ENCODE measurements around the gene PPP1R7.

The PPP1R7 gene

DNA sequence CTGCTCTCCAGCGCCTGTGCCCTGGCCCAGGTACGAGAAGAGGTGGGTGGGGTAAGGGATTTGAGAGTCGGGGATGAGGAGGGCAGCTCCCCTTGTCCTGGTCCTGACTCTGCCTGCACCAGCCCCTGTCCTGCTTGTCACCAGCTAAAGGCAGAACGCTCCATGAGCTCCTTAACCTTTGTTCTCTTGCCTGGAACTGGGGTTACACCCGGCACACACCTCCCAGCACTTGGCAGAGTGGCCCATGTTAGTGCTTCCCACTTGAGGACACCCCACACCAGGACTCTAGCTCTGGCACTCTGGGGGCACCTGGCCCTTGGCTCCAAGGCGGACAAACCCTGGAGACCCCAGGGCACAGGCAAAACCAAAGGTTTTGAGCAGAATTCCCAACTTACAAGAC, 57.4 kb downstream of the PPP1R7 start:
- no peak for DNase-seq (ENCODE audit: low read depth in 4 of 4, low spot score in 1 of 4)

DNA sequence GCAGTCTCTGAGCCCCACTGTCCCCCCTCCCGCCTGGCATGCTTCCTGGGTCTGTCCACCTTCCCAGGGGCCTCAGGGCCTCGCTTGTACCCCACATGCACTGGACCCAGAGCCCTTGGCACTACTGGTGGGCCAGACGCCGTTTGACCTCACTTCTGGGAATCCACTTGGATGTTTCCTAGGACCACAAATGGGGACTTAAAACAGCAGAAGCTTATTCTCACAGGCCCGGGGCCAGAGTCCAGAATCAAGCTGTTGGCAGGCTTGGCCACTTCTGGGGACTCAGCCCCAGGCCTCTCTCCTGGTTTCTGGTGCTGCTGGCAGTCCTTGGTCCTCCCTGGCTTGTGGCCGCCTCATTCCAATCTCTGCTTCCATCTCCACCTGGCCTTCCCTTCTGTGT, 57.8 kb downstream of the PPP1R7 start:
- no peak for DNase-seq (ENCODE audit: low read depth in 4 of 4, low spot score in 1 of 4)

DNA sequence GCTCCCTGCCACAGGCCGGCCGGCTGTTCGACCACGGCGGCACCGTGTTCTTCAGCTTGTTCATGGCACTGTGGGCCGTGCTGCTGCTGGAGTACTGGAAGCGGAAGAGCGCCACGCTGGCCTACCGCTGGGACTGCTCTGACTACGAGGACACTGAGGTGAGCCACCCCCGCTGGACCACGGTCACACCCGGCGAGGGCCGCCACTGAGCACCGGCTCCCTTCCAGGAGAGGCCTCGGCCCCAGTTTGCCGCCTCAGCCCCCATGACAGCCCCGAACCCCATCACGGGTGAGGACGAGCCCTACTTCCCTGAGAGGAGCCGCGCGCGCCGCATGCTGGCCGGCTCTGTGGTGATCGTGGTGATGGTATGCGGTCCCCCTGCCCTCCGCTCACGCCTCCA, 59.0 kb downstream of the PPP1R7 start:
- DNase-seq (ENCODE audit: low read depth in 4 of 4, low spot score in 1 of 4), result no peak

DNA sequence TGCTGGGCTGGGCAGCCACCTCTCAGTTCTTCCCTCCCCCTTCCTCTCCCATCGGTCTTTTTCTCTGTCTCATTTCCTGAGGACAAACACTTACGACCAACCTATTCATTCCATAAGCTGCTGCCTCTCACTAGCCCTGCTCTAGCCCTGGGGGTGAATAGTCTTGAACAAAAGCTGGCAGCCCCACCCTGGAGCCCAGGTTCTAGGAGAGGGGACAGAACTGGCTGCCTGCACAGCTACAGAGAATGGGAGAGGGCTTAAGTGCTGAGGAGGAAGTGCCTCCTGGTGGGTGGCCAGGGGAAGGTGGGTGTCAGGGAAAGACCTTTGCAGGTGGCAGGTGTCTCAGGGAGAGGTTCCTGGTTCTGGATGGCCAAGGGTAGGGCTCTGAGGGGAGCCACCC, 61.0 kb downstream of the PPP1R7 start:
- no peak for DNase-seq (ENCODE audit: low read depth in 4 of 4, low spot score in 1 of 4)

DNA sequence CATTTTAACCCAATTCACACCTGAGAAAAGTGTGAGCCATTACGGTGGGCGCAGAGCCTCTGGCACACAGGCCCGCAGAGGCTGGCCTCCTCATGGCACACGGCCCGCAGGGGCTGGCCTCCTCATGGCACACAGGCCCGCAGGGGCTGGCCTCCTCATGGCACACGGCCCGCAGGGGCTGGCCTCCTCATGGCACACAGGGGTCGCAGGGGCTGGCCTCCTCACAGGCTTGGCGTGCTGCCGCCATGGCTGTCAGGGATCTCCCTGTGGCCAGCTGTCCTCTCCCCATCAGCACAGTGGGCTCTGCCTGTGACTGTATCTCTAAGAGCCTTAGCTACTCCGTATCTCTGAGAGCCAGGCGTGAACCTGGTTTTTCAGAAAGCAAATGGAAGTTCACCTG, 62.8 kb downstream of the PPP1R7 start:
- no peak for DNase-seq (ENCODE audit: low read depth in 4 of 4, low spot score in 1 of 4)

DNA sequence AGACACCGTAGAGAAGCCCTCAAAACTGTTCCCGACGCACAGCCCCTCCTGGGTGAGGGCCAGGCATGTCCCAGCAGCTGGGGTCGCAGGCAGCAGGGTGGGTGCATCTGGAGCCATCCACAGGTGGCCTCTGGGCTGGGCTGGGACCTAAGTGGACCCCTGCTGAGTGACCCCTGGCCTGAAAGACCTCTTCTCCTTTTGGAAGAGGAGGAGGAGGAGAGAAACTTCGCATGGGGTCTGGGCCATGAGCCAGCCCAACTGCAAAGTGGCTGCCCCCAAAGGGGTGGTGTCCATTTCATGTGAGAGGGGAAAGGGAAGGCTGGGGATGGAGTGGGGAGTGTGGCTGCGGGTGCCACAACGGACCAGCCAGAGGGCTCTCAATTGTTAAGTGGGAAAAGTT, 63.3 kb downstream of the PPP1R7 start:
- DNase-seq (ENCODE audit: low read depth in 4 of 4, low spot score in 1 of 4), result no peak

DNA sequence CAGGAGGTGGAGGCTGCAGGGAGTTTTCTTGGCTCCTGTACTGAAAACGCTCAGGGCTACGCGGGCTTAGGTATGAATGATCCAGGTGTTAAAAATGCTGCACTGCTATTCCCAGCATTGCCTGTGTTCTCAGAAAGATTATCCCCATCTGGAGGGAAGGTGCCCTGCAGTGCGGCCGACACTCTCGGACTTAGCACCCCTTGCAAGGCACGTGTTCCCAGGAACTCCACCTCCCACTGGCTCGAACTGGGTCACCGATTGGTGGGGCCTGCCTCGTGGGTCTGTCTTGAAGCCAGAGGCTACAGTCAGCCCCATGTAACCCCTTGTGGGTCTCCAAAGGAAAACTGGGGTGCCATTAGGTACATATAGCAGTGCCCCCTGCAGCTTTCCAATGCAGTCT, 63.9 kb downstream of the PPP1R7 start:
- DNase-seq (ENCODE audit: low read depth in 4 of 4, low spot score in 1 of 4), result no peak

DNA sequence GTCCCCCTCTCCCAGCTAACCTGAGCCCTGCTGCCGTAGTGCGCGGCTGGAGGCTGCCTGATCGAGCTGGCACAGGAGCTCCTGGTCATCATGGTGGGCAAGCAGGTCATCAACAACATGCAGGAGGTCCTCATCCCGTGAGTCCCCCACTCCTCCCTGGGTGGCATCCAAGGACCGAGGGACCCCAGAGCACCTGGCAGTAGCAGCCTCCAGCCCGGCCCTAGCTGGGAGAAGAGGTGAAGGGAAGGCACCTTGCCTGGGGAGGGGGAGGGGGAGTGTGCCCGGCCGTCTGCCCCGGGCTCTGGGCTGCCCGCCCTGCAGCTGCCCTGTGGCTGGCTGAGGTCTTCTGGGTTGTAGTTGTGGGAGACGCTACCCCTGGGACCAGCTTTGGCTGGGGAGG, 64.5 kb downstream of the PPP1R7 start:
- DNase-seq (ENCODE audit: low read depth in 4 of 4, low spot score in 1 of 4), result no peak

DNA sequence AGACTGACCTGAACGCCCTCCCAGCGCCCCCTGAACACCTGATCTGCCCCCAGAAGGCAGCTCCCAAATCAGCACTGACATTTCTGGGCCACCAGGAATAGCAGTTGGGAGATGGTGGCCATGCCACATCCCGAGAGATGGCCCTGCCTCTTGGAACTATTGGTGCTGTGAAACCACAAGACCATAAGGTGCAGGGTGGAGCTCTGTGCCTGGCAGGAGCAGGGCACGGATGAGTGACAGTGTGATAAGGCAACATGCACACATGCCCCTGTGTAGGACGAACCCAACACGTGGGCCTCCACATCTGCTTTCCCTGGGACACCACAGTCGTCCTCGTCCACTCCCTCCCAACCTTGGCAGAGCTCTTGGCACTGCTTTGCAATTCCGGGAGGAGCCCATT, 65.2 kb downstream of the PPP1R7 start:
- DNase-seq (ENCODE audit: low read depth in 4 of 4, low spot score in 1 of 4), result no peak

DNA sequence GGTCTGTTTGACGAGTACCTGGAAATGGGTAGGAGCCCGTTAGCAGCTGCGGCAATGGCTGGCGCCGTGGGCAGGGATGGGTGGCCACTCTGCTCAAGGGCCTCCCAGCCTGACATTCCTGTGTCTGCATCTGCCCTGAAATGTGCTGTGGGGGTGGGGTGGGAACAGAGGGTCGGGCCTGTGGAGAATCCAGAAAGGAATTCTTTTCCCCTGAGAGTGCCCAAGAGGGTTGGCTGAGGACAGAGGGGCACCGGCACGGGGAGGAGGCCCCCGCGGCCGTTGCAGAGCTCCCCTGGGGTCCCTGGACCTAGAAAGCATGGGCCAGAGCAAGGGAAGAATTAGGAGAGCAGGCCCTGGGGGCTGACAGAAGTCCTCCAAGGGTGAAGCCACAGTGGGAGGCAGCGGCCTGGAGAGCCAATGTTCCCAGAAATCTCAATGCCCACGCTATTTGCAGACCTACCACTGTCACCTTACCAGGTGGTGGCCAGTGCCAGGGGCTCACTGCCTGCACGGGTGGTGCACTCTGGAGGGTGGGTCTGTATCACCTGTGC, 66.0 kb downstream of the PPP1R7 start:
- DNase-seq (ENCODE audit: low read depth in 4 of 4, low spot score in 1 of 4), result no peak

DNA sequence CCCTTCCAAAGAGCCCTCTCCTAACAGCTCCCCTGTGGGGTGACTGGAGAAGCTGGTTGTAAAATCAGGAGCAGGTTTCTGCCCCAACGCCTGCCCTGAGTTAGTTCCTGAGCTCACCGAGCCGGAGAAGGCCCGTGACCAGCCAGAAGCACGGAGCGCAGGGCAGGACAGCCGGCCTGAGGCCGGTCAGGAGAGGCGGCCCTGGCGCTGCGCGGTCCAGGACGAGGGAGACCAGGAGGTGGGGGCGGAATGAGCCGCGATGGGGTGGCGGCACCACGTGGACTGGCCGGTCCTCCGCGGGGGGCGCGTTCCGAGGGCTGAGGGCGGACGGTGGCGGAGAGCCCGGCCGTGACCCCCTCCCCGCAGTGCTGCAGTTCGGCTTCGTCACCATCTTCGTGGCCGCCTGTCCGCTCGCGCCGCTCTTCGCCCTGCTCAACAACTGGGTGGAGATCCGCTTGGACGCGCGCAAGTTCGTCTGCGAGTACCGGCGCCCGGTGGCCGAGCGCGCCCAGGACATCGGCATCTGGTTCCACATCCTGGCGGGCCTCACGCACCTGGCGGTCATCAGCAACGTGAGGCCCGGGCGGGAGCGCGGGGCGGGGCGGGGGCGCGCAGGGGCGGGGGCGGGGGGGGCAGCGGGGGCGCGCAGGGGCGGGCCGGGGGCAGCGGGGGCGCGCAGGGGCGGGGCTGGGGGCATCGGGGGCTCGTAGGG, 67.2 kb downstream of the PPP1R7 start:
- peak in 1 of 4 experiments; percentile 13 for DNase-seq (ENCODE audit: low read depth in 4 of 4, low spot score in 1 of 4)

DNA sequence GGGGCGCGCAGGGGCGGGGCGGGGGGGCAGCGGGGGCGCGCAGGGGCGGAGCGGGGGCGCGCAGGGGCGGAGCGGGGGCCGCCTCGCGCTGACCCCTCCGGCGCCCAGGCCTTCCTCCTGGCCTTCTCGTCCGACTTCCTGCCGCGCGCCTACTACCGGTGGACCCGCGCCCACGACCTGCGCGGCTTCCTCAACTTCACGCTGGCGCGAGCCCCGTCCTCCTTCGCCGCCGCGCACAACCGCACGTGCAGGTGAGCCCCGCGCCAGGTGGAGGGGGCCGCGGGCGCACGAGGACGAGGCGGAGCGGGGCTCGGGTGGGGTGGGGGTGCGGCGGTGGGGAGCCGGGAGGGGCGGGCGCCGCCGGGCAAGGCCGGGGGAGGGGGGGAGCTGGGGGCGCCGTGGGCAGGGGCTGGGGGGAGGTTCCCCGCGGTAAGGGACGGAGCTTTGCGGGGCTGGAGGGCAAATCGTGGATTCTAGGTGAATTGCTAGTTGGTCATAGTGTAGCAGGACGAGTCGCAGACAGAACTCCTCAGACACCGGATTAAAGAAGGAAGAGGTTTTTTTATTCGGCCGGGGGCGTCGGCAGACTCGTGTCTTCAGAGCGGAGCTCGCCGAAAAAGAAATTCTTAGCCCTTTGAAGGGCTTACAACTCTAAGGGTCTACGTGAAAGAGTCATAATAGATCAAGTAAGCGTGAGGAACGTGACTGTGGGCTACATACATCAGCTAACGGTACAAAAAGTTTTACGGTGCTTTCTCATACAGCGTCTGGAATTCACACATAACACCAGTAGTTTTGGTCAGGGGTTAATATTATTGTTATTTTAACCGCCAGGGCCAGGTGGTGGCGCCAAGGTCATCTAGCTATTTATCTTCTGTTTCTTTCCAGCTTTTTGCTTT, 68.1 kb downstream of the PPP1R7 start:
- peak in 1 of 4 experiments; percentile 14 for DNase-seq (ENCODE audit: low read depth in 4 of 4, low spot score in 1 of 4)

DNA sequence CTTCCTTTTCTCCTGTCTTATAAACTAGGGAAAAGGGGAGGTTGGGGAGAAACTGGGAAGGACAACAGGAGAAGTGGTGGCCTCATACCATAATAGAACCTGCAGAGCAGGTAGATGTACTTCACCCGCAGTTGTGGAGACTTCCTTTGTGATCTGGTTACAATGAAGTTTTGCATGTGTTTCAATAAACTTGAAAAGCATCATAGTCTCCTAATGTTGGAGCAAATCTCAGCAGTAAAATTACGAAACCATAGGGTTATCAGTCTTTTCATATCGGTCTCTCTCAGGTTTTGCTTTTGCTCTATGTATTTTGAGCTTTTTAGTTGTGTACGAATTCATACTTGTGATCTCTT, 68.7 kb downstream of the PPP1R7 start:
- DNase-seq (ENCODE audit: low read depth in 4 of 4, low spot score in 1 of 4), result no peak

DNA sequence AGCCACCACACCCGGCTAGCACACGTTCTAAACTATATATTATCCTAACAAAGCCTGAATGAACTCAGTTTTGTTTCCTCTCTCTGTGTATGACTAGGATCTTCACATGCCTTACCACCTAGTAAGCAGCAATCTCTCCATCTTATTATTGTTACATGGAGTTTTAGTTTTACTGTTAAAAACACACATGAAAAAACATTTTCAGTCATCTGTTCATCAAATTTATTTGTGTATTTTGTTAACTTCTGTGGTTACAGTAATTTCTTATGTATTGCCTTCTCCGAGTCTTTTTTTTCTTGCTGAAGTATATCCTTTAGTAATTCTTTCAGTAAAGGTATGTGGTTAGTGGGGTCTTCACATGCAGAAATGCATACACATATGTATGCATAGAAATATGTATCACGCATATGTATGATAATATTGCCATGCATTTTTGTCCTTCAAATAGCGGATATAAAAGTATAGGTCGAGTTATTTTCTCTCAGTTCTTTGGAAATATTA, 69.6 kb downstream of the PPP1R7 start:
- DNase-seq (ENCODE audit: low read depth in 4 of 4, low spot score in 1 of 4), result no peak

DNA sequence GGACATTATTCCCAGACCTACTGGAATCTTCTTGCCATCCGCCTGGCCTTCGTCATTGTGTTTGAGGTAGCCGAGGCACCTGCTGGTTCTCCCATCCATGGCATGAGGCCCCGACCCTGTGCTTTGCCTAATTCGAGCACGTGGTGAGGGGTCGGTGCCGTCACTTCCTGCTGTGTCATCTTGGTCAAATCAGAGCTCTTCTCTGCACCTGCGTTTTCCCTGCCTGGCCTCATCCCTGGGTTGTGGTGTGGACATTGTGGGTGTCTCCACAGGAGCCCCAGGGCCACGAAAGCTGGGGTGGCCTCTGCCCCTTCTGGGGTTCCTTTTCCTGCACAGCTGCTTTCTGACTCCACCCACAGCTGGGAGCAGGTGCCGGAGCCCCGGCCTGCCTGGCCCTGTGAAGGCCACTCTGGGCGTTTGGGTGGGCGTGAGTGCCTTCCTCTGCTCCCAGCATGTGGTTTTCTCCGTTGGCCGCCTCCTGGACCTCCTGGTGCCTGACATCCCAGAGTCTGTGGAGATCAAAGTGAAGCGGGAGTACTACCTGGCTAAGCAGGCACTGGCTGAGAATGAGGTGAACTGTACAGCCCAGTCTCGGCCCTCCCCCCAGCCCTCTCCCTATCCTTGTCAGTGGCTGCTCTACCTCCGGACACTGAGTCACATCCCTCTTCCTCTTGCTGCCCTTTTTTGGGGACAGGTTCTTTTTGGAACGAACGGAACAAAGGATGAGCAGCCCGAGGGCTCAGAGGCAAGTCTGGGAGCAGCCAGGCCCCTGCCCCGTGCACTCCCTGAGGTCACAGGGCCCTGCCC, 73.1 kb downstream of the PPP1R7 start:
- DNase-seq (ENCODE audit: low read depth in 4 of 4, low spot score in 1 of 4), result no peak

DNA sequence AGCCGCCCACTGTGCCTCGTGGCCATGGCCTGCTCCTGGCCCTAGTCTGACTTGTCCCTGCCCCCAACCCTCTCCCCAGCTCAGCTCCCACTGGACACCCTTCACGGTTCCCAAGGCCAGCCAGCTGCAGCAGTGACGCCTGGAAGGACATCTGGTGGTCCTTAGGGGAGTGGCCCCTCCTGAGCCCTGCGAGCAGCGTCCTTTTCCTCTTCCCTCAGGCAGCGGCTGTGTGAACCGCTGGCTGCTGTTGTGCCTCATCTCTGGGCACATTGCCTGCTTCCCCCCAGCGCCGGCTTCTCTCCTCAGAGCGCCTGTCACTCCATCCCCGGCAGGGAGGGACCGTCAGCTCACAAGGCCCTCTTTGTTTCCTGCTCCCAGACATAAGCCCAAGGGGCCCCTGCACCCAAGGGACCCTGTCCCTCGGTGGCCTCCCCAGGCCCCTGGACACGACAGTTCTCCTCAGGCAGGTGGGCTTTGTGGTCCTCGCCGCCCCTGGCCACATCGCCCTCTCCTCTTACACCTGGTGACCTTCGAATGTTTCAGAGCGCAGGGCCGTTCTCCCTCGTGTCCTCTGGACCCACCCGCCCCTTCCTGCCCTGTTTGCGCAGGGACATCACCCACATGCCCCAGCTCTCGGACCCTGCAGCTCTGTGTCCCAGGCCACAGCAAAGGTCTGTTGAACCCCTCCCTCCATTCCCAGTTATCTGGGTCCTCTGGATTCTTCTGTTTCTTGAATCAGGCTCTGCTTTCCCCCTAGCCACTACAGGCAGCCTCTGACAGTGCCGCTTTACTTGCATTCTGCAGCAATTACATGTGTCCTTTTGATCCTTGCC, 74.0 kb downstream of the PPP1R7 start:
- DNase-seq (ENCODE audit: low read depth in 4 of 4, low spot score in 1 of 4), result no peak

DNA sequence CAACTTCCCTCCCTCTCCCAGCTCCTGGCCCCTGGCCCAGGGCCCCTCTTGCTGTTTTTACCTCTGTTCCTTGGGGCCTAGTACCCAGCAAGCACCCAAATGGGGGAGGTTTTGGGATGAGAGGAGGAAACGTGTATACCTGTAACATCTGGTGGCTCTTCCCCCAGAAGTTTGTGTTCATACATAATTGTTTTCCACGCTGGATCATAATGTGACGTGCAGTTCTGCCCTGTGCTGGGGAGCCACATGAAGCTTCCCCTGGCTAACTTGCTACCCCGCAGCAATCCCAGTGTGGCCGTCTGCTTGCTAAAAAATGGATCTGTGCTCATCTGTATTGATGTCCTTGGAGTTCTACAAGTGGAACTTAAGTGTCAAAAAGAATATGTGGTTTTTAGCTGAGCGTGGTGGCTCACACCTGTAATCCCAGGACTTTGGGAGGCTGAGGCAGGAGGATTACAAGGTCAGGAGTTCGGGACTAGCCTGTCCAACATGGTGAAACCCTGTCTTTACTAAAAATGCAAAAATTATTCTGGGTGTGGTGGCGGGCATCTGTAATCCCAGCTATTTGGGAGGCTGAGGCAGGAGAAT, 74.7 kb downstream of the PPP1R7 start:
- no peak for DNase-seq (ENCODE audit: low read depth in 4 of 4, low spot score in 1 of 4)

DNA sequence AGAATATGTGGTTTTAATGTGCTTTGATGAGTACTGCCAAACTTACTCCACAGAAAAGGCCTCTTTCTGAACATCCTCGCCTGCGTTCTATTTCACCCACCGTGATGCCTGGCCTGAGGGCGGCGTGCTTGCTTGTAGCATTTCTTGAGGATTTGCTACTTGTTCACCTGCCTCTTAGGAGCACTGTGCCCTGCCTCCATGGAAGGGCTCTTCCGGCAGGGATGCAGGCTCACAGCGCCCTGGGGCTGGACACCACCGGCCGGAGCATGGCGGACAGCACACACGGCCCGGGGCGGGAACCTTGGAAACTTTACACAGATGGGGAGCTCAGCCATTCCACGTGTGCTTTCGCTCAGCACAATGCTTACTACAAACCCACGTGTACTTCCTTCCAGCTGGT, 75.3 kb downstream of the PPP1R7 start:
- DNase-seq (ENCODE audit: low read depth in 4 of 4, low spot score in 1 of 4), result no peak

DNA sequence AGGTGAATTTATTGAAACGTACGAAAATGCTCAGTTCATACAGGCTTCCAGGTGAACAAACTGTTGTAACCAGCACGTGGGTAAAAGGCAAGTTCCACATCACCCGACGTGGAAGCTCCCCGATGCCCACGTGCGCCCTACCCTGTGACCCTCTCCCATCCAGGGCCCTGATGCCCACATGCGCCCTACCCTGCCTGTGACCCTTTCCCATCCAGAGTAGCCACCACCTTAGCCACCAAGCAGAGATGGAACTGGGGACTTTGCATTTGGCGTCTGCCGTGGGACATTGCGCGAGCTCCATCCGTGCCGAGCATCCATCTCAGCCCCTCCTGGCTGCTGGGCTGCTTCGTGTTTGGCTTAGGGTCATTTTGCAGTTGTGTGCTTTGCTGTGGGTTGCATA, 75.7 kb downstream of the PPP1R7 start:
- DNase-seq (ENCODE audit: low read depth in 4 of 4, low spot score in 1 of 4), result no peak

All from stimulated activated CD4-positive, alpha-beta T cell treated with anti-CD3 and anti-CD28 coated beads, Interleukin-1b, Interleukin-23, amount 100 ng/mL, for 24 hours (primary cell).